Kidney glomerular epithelial cell (primary cell): ENCODE measurements around the gene ARHGAP8.
"Not testable (repeated sequence)": the region's sequence is repeated elsewhere in the genome, so short reads cannot be mapped to it uniquely, and the experiment has no call there.

Experiments
- DNase-seq: peaks from one replicate; lab custom pipeline; 2025; lab: John Stamatoyannopoulos, UW

Gene ARHGAP8

DNA sequence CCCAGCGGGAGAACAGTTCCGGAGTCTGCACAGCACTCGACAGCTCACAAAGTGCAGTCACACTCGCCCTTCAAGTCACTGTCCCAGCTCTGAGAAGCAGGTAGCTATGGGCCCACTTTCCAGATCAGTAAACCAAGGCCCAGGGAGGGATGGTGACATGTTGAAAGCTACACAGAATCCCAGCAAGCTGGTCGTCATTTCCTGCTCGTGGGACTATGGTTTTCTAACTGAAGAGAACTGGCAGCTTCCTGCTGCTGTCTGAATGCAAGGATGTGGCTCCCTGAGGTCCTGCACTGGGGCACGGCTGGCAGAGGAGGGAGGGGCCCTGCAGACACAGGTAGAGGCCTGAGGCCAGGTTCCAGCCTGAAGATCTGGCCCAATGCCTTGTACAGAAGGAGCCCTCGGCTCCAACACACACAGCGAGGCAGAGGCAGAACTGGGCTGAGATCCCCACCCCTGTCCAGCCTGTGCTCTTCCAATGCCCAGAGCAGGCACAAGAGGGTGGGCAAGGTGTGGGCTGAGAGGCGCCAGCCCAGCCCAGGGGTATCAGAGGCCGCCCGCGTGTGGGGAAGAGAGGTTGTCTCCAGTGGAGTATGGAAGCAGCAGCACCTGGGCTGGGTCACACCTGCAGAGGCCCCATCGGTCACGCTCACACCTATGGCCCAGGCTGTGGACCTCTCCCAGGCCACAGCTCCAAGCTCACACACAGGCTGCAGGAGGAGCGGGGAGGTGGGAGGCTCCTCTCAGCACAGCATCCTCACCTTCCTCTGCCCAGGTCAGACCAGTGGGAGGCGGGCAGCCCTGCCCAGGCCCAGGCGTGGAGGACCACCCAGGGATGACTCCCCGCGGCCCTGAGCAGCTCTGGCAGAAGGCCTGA, 138.3 kb downstream of the ARHGAP8 start:
- DNase-seq, result no peak

DNA sequence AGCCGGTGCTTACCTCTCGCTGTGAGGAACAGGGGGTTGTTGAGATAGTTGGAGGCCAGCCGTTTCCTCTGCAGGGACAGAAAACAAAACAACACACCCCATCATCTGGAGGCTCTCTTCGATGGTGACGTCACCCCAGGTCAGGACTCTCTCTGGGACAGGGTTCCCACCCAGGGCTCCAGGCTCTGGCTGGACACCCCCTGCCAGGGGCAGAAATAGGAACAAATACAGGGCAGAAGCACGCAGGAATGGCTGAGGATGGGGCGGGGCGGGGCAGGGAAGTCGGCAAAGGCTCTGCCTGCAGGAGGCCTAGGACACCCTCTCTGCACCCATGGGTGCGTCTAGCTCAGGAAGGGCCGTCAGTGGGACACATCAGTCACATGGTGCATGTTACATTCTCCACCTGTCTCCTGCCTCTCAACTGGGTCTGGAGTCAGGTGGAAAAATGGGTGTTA, 138.9 kb downstream of the ARHGAP8 start:
- DNase-seq, result no peak

DNA sequence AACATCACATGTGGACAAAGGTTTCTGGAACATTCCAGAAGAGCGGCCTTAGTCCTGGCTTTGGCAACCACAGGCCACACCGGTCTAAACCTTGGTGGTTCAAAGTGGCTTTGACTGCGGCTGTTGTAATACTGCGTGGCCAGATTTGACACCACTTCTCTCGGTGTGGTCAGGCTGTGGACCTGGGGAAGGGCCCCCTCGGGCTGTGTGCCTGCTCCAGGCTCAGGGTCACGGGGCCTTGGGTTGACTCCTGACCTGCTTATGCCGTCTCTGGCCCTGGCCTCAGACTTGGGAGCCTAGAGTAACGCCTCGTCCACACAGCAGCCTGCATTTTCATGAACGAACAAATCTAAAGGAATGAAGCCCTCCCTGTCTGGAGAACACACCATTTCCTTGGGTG, 139.4 kb downstream of the ARHGAP8 start:
- DNase-seq, result no peak

DNA sequence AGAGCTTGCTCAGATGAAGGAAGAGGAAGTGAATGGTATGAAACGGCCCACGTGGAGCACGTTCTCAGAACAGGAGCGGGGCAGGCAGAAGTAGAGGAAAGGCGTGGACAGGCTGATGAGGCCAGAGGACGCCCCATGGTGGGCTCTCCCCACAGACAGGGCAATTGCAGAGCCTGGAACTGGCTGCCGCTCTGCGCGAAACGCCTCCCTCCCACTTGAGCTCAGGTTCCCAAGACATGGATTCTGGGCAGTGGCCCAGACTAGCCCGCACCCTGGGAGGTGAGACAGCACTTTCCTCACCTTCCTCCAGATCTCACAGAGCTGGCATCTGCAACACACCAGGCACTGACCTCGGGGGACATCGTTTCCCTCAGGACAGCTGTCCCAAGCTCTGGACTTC, 139.9 kb downstream of the ARHGAP8 start:
- no peak for DNase-seq

DNA sequence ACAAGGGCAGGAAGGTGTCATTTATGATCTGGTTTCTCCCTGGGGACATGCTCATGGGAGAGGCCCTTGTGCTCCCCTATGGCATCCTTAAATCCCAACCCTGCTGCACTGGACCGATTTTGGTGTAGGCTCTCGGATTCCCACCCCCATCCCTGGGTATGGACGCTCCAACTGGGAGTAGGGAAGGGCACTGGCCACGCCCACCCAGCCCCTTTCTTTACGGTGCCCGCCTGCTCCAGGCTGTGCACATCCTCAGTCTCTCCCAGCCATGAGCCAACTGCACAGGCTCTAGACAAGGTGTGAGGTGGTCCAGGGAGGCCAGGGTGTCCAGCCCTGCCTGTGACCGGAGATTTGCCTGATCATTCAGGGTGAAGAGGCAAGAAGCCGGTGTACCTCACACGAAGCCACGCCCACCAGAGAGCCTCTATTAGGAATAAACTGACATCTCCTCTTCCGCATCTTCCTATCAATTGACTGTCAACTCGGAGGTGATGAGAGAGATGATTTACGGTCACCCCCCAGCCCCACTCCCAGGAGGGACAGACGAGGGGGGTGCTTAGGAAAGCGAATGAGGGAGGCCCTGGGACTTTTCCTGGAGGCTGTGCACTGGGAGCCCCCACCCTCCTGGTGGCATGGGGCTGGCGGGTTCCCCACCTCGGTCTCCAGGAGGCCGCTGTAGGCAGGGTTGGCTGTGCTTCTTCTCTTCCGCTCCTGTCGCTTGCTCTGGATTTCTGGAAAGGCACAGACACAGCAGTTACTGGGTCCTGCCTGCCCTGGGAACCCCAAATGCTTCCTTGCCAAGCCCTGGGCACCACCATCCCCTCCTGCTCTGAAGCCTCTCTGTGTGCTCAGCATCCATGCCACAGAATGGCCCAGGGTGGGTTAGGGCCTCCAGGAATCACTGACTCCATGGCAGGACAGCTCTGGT, 140.7 kb downstream of the ARHGAP8 start:
- no peak for DNase-seq

DNA sequence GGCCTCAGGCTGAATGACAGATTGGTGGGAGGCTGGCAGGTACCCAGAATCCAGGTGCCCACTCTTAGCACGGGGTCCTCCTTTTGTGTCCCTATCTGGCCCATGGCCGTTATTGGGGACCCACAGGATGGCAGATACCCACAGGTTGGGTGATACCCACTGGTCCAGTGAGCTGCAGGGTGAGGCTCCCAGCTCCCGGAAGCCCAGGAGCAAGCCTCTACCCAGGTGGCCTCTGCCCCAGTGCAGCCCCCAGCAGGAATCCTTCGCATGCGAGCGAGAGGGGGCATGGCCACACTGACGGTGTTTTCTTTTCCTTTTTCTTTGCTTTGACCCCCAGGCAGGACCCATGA, 141.3 kb downstream of the ARHGAP8 start:
- no peak for DNase-seq

DNA sequence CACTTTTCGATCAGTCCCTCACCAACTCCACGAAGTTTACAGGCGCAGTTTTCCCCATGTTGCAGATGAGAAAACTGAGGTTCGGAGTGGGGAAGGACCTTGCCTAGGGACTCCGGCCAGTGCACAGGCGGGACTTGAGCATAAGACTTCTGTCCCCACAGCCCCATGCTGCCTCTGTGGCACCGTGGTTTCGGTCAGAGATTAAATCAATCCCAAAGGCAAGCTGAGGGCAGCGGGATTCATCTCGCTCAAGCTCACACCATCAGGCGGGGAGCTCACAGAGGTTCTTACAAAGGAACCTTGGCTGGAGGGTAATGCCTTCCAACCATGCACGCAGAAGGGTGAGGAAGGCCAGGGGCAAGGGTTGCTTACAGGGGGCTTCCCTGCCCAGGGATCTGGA, 141.9 kb downstream of the ARHGAP8 start:
- DNase-seq, result no peak

DNA sequence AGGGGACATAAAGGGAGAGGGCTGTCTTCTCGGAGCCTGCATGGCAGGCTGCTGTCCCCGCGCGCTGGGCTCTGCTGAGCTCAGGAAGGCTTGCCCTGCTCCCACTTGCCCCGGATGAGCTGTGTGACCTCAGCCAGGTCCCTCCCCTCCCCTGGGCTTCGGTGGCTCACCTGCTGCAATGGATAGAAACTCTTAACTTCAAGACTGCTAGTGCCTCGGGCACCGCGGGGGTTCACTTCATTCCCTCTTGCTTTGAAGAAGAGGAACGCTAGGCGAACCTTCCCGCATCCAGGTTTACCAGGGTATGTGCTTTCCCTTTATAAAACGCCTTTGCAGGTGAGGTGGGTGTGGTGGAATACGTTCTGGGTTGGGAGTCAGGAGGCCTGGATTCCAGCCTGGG, 142.4 kb downstream of the ARHGAP8 start:
- no peak for DNase-seq

DNA sequence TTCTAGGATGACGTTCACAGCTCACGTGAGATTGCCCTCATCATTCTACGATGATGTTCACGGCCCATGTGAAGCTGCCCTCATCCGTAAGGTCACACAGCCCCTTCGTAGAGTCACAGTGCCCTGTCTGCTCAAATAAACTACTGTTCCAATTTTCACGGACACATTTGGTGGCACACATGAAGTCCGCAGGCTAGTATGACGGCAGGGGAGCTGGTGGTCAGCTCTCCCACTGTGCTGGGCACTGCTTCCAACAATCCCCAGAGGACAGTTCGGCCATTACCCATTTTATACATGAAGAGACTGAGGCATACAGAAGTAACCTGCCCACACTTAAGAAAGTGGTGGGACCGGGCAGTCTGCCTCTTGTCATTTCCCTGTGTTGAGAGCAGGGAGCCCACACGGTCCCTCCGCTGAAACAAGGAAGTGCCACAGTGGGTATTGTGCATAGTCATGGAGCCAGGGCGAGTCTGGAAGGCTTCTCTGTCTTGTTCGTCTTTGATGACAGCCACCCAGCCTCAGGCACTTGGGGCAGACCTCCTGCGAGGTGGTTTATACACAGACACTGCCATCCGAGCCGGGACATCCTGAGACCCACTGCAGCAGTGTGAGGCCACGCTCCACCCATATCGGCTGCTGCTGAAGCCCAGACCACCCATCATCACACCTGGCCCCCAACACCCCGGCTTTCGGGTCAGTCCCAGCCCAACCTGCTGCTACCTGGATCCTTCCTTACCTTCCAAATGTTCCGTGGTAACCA, 143.1 kb downstream of the ARHGAP8 start:
- no peak for DNase-seq

DNA sequence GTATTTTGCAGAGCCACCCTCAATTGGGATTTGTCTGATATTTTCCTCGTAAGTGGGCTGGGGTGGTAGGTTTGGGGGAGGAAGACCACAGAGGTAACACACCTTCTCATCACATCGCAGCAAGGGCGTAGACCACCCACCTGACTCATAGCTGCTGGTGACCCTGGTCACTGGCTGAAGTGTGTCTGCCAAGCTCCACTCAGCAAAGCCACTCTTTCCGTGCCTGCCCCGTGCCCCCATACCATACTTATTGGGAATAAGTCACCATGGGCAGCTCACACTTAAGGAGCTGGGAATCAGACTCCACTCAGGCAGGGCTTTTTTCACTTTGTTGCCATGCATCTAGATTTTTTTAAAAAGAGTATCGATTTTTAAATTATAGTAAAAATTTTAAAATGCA, 145.9 kb downstream of the ARHGAP8 start:
- DNase-seq, result no peak

DNA sequence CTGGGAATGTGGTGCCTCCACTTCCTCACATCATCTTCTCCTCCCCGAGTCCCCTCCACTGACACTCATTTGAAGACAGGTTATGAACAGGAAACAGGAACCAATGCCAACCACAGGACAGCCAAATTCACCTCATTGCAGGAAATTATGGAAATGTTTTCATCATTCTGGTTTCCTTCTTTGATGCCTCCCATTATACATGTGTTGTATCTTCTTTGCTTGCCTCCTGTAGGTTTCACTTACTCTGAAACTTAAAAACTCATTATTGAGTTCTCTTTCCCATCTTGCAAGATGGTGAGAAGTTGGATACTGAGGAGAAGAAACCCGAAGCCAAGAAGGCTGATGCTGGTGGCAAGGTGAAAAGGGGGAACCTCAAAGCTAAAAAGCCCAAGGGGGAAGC, 148.9 kb downstream of the ARHGAP8 start:
- no peak for DNase-seq

DNA sequence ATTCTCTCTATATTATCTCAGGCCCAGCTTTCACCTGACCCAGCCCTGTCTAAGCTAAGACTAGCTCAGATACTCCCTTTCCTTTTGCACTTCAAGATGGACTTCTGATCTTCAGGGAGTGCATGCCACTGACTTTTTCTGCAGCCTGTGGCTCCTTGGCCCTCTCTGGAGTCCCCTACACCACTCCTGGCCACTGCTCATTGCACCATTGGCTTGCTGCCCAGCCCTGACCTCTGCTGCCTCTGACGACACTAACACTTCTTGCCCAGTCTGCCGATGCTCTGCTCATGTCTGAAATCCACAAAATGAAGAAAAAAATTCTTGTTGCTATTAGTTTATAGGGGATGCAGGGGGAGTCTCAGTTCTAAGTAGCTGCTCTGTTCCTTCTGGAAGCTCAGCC, 150.8 kb downstream of the ARHGAP8 start:
- not testable (repeated sequence) for DNase-seq

DNA sequence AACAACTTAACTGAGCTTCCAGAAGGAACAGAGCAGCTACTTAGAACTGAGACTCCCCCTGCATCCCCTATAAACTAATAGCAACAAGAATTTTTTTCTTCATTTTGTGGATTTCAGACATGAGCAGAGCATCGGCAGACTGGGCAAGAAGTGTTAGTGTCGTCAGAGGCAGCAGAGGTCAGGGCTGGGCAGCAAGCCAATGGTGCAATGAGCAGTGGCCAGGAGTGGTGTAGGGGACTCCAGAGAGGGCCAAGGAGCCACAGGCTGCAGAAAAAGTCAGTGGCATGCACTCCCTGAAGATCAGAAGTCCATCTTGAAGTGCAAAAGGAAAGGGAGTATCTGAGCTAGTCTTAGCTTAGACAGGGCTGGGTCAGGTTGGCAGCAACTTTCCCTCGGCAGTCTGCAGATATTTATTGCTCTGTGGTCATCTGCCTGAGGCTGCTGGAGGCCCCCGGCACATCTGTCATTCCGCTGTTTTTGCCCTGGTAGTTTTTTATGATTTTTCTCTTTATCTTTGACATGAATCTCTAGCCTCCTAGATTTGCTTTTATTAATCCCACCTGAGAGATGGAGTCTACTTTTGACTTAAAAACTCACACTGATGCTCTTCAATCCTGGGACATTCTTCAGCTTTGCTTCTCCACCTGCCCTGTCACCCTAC, 152.2 kb downstream of the ARHGAP8 start:
- DNase-seq, result not testable (repeated sequence)

DNA sequence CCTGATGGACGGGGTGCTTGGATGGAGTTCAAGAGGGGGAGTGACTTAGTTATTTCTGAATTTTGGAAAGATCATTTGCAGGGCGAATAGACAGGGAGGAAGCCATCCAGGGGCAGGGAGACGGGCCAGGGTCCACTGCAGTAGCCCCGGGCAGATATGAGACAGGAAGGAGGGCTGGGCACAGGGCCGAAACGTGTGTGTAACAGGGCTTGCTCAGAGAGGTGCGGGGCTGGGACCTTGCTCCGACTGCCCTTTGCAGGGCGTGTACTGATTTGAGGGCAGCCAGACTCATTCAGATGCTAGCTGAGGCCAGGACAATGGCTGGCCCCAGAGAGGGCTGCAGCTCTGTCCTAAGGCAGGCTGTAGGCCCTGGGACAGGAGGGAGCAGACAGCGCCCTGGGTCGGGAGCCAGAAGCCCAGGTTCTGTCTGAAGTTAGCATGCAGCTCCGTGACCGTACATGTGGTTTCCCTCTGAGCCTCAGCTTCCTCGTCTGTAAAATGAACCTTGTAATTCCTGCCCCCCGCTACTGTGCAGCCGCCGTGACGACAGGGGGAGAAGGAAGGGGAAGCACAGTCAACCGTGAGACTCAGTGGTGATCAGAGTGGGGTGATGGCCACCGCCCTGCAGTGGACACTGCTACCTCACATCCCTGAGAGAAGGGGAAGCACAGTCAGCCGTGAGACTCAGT, 154.0 kb downstream of the ARHGAP8 start:
- no peak for DNase-seq

DNA sequence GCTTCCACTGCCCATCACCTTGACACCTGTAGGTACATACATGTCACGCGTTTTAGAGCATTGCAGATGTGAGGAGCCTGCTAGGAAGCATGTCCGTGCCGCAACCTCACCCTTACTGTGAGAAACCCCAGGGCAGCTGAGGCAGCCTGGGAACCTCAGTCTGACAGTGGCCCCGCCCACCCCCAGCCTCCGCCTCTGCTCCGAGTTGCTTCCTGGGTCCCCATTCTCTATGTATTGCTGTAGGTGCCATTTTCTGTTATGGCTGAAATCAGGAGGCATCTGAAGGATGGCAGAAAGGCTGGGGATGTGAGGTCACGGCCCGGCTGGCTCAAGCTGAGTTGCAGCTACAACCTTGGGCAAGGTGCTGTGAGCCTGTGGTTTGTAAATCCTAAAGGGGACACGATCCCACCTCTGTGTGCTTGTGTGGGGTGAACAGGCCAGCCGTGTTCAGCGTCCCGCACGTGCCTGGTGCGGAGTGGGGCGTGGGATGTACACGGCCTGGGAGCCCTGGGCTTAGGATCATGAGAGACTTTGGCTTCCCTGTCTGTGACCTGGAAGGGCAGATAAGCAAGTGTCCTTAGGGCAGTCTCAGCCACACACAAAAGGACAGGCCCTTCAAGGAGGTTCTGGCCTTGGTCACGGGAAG, 154.7 kb downstream of the ARHGAP8 start:
- no peak for DNase-seq

DNA sequence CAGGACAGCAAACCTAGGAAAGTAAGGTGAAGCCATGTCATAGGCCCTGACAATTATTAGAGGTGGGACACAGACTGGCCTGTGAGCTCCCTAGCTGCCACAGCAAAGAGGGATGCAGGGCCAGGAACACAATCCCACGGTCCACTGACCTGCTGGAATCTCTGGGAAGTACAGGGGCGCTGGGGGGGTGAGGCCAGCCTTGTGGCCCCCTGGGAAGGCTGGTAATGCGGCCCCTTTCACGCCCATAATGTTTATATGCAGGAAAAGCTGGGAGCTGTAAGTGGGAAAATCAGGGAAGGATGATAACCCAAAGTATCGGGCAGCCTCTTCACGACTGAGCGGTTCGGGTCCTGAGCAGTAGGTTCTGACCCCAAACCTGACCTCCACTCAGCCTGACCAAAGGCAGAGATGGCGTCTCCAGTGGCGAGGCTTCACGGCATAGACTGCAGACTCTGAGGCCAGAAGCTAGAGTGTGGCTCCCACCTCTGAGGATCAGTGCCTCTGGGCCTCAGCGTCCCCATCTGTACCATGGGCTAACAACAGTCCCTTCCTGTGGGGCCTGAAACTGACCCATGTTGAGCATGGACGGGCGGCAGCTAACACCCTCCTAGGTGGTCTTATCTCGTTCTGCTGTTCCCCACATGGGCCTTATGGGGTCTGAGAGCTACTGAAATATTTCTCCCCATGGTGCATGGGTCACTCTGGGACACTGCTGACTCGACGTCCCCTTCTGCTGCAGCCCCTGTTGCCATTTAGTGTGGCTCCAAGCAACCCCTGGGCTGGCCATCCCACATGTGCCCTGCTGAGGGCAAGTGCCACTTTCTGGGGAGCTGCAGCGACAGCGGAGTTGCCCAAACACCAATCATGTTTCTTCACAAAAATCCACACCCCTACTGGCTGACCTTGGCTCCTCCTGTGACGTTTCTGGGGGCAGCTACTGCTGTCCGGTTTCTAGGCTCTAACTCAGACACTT, 155.7 kb downstream of the ARHGAP8 start:
- DNase-seq, result no peak

DNA sequence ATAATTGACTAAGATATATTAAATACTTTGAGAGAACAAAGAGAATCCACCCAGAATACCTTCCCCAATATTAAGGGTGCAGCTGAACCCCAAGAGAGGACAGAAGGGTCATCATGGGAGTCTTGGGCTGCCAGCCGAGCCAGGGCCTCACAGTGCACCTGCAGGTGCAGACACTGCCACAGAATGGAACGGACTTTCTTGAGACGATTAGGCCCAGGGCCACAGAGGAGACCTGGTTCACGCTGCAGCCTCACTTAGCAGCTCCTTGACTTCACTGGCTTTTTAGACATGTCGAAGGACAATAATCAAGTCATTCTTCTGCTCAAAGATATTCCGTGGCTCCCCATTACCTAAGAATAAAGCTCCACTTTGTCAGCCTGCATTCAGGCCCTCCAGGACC, 156.9 kb downstream of the ARHGAP8 start:
- DNase-seq, result no peak
